K562 (cell line): ENCODE measurements around the gene RHOV. TPM values are rescaled to one million over a fixed set of nuclear protein-coding genes. Genes with fewer than 3 reads are reported as not detected.

Experiments used
- ATAC-seq: fragments of 200-7000 bp; cut with Tn5 transposase; 3 replicates; pipeline ENCODE4 v1.9.1; 2020; ENCODE audit warnings: moderate library complexity
- BruUV-seq: library from RNA; stranded (reverse); fragments of 400-500 nt; replicated peaks from 2 replicates; lab custom pipeline; 2021; lab: Mats Ljungman, UMichigan
- CTCF ChIA-PET: fragments of 300-600 bp; formaldehyde crosslinking; extraction: SDS; loops from one replicate; lab custom pipeline; 2021; ENCODE audit warnings: low intra/inter-chr PET ratio; lab: Yijun Ruan, JAX
- POLR2A ChIA-PET: fragments of 300-600, 350-650 bp; sonication (Branson Sonifier 250); formaldehyde crosslinking; extraction: SDS; loops from one replicate; lab custom pipeline; 2021; ENCODE audit warnings: antibody characterized with exemption, inconsistent platforms; lab: Yijun Ruan, JAX
- DNase-seq, 4 experiments: peaks; one replicate each; pipeline versions ENCODE4 v3.0.0 to v3.0.0-alpha.2; 2011 to 2018; ENCODE audit warnings: low spot score in 3 of 4, mixed read lengths in 3 of 4; ENCODE audit errors: extremely low read depth in 1 of 4
- FAIRE-seq: peaks from 2 replicates; lab custom pipeline; 2011; peaks lifted over from hg19 to GRCh38; lab: Jason Lieb, UNC
- H2AFZ ChIP-seq: 2 replicates; pipeline ENCODE4 v1.6.0; 2011; ENCODE audit warnings: low read depth, low read length, control low read depth, inconsistent platforms
- H3K27ac ChIP-seq: fragments of 200-600 bp; 3 replicates; pipeline ENCODE4 v1.8.0; 2011; ENCODE audit warnings: low read depth, mild to moderate bottlenecking, control low read depth, inconsistent platforms, low read length, moderate library complexity, mixed read lengths; ENCODE audit errors: extremely low read depth
- H3K27me3 ChIP-seq, 2 experiments: fragments of 300-600 bp in 1 of 2; 2 replicates in 1 of 2; 3 replicates in 1 of 2; pipeline versions ENCODE4 v1.6.0 to v1.8.0; 2011; ENCODE audit warnings: inconsistent platforms in 2 of 2, low read length in 2 of 2, mild to moderate bottlenecking in 1 of 2, mixed read lengths in 1 of 2, moderate library complexity in 1 of 2; ENCODE audit not compliant: control insufficient read depth in 2 of 2, insufficient read depth in 2 of 2
- H3K36me3 ChIP-seq: fragments of 300-600 bp; 3 replicates; pipeline ENCODE4 v1.8.0; 2011; ENCODE audit warnings: mild to moderate bottlenecking, low read length, inconsistent platforms; ENCODE audit not compliant: control insufficient read depth, insufficient read depth
- H3K4me1 ChIP-seq, 2 experiments: fragments of 200-600 bp in 1 of 2; replicated peaks in 1 of 2; 2 replicates in 1 of 2; 3 replicates in 1 of 2; pipeline versions ENCODE4 v1.5.1 to v1.8.0; 2011; ENCODE audit warnings: inconsistent platforms in 2 of 2, low read length in 2 of 2, mild to moderate bottlenecking in 1 of 2, mixed read lengths in 1 of 2, moderate library complexity in 1 of 2; ENCODE audit not compliant: control insufficient read depth in 2 of 2, insufficient read depth in 2 of 2
- H3K4me2 ChIP-seq: 2 replicates; pipeline ENCODE4 v1.6.1; 2011; ENCODE audit warnings: low read length, control low read depth, inconsistent platforms, mixed read lengths; ENCODE audit not compliant: insufficient read depth
- H3K4me3 ChIP-seq: fragments of 200-600 bp; sonication (generic), shearing (Covaris generic); 2 replicates; pipeline ENCODE4 v1.5.1; 2016; ENCODE audit warnings: control low read depth, inconsistent platforms
- H3K79me2 ChIP-seq: fragments of 200-600 bp; 3 replicates; pipeline ENCODE4 v1.8.0; 2011; ENCODE audit warnings: low read length, inconsistent platforms; ENCODE audit not compliant: control insufficient read depth, insufficient read depth
- H3K9ac ChIP-seq, 2 experiments: 2 replicates each; pipeline versions ENCODE4 v1.6.0 to v1.6.1; 2011; ENCODE audit warnings: low read depth in 2 of 2, low read length in 2 of 2, control low read depth in 1 of 2, inconsistent platforms in 1 of 2, mild to moderate bottlenecking in 1 of 2, mixed read lengths in 1 of 2; ENCODE audit not compliant: insufficient read depth in 1 of 2
- H3K9me1 ChIP-seq: one replicate; pipeline ENCODE4 v1.6.0; 2011; ENCODE audit warnings: inconsistent platforms, mild to moderate bottlenecking, low read length, moderate library complexity; ENCODE audit not compliant: control insufficient read depth, insufficient read depth
- H3K9me3 ChIP-seq: replicated peaks from 2 replicates; pipeline ENCODE4 v1.5.1; 2011; ENCODE audit warnings: low read depth, low read length, inconsistent platforms; ENCODE audit not compliant: control insufficient read depth, insufficient read depth
- H4K20me1 ChIP-seq: replicated peaks from 2 replicates; pipeline ENCODE4 v1.6.1; 2011; ENCODE audit warnings: low read length, inconsistent platforms, mixed read lengths; ENCODE audit not compliant: control insufficient read depth, insufficient read depth
- CSDE1 ChIP-seq, 2 experiments: fragments of 450-650 bp; IDR thresholded peaks; 2 replicates each; pipeline ENCODE4 v1.6.1; 2016; ENCODE audit warnings: mild to moderate bottlenecking in 1 of 2
- HBP1 ChIP-seq: fragments of 450-650 bp; formaldehyde crosslinking; IDR thresholded peaks from 2 replicates; pipeline ENCODE4 v1.4.0; 2022; ENCODE audit warnings: missing genetic modification characterization
- NFIC ChIP-seq: fragments of 450-650 bp; IDR thresholded peaks from 2 replicates; pipeline ENCODE4 v1.6.1; 2017; ENCODE audit warnings: mild to moderate bottlenecking, inconsistent platforms
- RAD21 ChIP-seq, 2 experiments: fragments of 250-450 bp in 1 of 2; fragments of 450-650 bp in 1 of 2; sonication (Bioruptor Pico) in 1 of 2; formaldehyde crosslinking in 1 of 2; IDR thresholded peaks in 1 of 2; conservative IDR thresholded peaks in 1 of 2; 2 replicates each; pipeline versions ENCODE4 v1.4.0 to v1.8.0; 2020 to 2022; ENCODE audit warnings: mild to moderate bottlenecking in 2 of 2, moderate library complexity in 1 of 2
- RFX1 ChIP-seq: fragments of 450-650 bp; IDR thresholded peaks from 2 replicates; pipeline ENCODE4 v1.6.1; 2016; ENCODE audit warnings: mild to moderate bottlenecking, moderate library complexity
- WGBS: fragments of 100-300 bp; shearing (Covaris generic); methylation state at CpG from one replicate; pipeline ENCODE4 v1.1.6; 2016; ENCODE audit warnings: low coverage, mixed read lengths; ENCODE audit not compliant: insufficient coverage; ENCODE audit errors: missing lambda C conversion rate; 5-methylcytosine and 5-hydroxymethylcytosine counted together
- in situ Hi-C: fragments of 300-500 bp; cut with MboI; formaldehyde crosslinking; loops from 4 replicates; pipeline ENCODE4 v1.15.0; 2018; ENCODE audit warnings: inconsistent platforms, mixed read lengths
- intact Hi-C: fragments of 100-400 bp; cut with micrococcal nuclease; formaldehyde crosslinking; loops from 2 replicates; pipeline ENCODE4 v1.14.2; 2022
- polyA plus RNA-seq, 8 experiments: library from polyadenylated mRNA; depleted of rRNA in 4 of 8; stranded (reverse) in 5 of 8; unstranded in 3 of 8; fragments of >200 nt; fragmentation: Nextera tagmentation in 2 of 8; fragmentation: Illumina TruSeq in 1 of 8; extraction: Ambion mirVana in 2 of 8; extraction: Trizol in 1 of 8; gene quantifications; 2 replicates each; pipeline versions ENCODE4 v1.2.1 to v1.2.3, GENCODE V29; 2011 to 2014; ENCODE audit warnings: inconsistent platforms in 1 of 8, missing spikeins in 1 of 8
- total RNA-seq, 7 experiments: library from RNA; depleted of rRNA in 6 of 7; stranded (reverse); fragments of >200 nt in 6 of 7; fragmentation: Illumina TruSeq in 2 of 7; extraction: Trizol in 2 of 7; gene quantifications; 2 replicates each; pipeline versions ENCODE4 v1.2.1 to v1.2.3, GENCODE V29; 2011 to 2021; ENCODE audit warnings: low replicate concordance in 1 of 7

The RHOV gene
- total and polyA plus RNA-seq, 9 of the 15 experiments (the other 6 are each of a cell fraction or from before 2014, with no cell fraction given): 0.08 to 2.0 (median 1.1) TPM

GRCh38 chr15:40915679-40916078, 41.6 kb upstream of the RHOV start:
- intact Hi-C loops: loop anchor here (2.0 kb wide), 1 partner anchor 107 kb away; no protein-coding TSS in a partner anchor
- CTCF ChIA-PET: interaction anchor here (0.7 to 1.5 kb wide), 2 partner anchors 106 to 943 kb away, joined by 3 to 8 read pairs; no protein-coding TSS in a partner anchor
- no peaks in the 10 kb centered on the region for H3K9me3 ChIP-seq
- H3K36me3 ChIP-seq: no peaks in the 10 kb centered on the region
- FAIRE-seq: no peak
- H3K4me3 ChIP-seq: no peak overlapping the region
- H3K4me1 ChIP-seq: peaks cover 0 to 28% of the 10 kb centered on the region in 2 experiments; a peak in 3 of 5 replicates
- 18% methylated on average over 6 of the region's 6 CpGs for WGBS
- no peaks in the 10 kb centered on the region for H3K27me3 ChIP-seq
- H2AFZ ChIP-seq: 0 out of 2 replicates have a peak overlapping the region, but pooled peaks have one; percentile 20
- no peak overlapping the region for H3K27ac ChIP-seq
- TF ChIP-seq RFX1 (no peak), HBP1 (no peak), CSDE1 (IDR thresholded peaks at IDR 0.05) (no peak), NFIC (no peak), RAD21 (CRISPR knock-in tag; conservative IDR thresholded peaks at IDR 0.05 in 1 of 2, IDR thresholded peaks at IDR 0.05 in 1 of 2) (no peak)
- TF ChIP-seq, all 486 proteins: peak for 0
- Histone ChIP-seq H3K79me2 (no peaks in the 10 kb centered on the region), H3K9me1 (no peaks in the 10 kb centered on the region), H4K20me1 (no peaks in the 10 kb centered on the region), H3K9ac (peak overlapping the region in 1 of 2 experiments; percentile 69; a peak in 2 of 4 replicates), H3K4me2 (no peak overlapping the region)
- in situ Hi-C loops: no loop called here
- no TSS peak for BruUV-seq
- POLR2A ChIA-PET: interaction anchor here (1.3 kb wide), 1 partner anchor 8 kb away, joined by 10 read pairs; no protein-coding TSS in a partner anchor
- ATAC-seq: peak; percentile 45; the same call in 2 of the 3 replicates
- DNase-seq: peak in 2 of 4 experiments; percentile 36
